COLO829 (cell line): Measurements from ENCODE around the gene HSPBP1.

Experiments
- DNase-seq: peaks from one replicate; pipeline ENCODE4 v3.0.0; 2012; ENCODE audit warnings: low spot score

The HSPBP1 gene

GRCh38 chr19:55255618-55256423 lies 24.1 kb downstream of the HSPBP1 start:
- DNase-seq, result no peak

GRCh38 chr19:55254625-55254977 lies 25.3 kb downstream of the HSPBP1 start:
- DNase-seq, result no peak

- DNase-seq, result no peak
Measured at GRCh38 chr19:55253842-55254624, 25.9 kb downstream of the HSPBP1 start.

GRCh38 chr19:55252760-55253663 lies 26.9 kb downstream of the HSPBP1 start:
- no peak for DNase-seq

DNA sequence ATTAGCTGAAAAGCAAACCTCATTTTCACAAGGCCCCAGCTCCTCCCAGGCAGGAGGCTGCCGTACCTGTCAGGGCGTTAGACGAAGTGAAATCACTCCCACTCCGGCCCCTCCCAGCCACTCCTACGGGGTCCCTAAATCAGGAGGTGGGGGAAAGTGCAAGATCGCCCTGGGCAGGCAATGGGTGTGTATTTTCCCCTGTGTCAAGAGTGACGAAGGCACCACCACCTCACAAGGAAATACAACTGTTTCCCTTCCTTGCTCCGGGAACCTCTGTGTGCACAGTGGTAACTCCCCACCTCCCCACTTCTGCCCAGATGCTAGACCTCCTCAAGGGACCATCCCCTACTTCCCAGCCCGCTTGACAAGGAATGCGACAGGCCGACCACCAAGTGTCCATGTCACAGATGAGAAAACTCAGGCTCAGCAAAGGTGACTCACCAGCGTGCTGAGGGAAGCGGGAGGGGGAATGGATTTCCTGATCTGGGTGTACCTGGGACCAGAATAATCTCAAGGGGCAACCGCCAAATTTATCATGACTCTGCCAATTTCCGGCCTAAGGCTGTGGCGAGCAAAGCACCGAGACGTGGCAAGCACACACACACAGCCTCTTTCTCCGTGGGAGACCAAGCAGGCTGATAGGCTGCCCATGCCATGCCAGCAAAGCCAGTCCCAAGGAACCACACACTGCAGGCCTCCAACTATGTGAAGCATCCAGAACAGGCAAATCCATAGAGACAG lies 28.4 kb downstream of the HSPBP1 start:
- no peak for DNase-seq

DNA sequence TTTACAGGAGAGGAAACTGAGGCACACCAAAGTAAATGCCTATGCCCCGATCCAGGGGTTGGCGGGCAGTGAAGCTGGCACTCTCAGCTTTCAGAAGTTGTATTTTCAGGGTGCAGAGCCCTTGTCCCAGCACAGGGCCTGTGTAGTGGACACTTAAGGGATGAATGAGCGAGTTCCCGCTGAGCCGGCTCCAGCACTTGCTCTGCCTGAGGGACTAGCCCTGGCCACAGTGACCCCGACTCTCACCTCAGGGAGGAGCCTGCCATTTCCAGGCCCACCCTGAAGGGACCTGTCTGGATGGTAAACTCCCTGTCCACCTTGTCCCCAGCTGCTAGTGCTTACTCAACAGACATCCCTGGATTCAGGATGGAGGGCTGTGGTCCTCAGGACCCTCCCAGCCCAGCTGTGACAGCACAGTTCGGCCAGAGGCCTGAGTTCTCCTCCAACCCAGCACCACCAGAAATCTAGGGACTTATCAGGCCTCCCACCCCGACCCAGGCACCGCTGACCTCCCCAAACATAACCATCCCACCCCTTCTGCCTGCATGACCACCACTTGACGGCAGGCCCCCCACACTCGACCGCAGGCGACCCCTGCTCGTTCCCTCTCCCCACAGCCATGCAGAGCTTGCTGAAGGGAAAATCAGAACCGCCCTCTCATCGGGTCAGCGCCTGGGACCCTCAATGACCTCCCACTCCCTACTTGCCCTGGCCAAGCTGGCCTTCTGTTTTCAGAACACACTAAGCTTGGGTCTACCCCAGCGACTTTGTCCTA lies 29.5 kb downstream of the HSPBP1 start:
- no peak for DNase-seq

DNA sequence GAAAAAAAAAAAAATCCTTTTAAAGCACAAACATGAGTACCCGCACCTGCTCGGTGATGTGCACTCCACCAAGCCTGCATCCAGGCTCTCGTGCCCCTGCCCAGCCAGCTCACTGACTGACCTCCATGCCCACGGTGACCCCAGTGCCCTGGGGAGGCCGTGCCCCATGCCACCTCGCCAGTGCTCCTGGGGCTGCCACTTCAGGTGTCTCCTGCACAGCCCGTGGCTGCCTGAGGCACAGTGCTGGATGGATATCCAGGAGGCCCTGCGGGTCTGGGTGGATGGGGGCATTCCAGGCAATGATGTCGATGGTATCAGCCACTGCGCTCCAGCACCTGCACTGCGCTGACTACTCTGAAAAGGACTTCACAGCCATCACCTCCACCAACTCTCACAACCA lies 30.1 kb downstream of the HSPBP1 start:
- no peak for DNase-seq

DNA sequence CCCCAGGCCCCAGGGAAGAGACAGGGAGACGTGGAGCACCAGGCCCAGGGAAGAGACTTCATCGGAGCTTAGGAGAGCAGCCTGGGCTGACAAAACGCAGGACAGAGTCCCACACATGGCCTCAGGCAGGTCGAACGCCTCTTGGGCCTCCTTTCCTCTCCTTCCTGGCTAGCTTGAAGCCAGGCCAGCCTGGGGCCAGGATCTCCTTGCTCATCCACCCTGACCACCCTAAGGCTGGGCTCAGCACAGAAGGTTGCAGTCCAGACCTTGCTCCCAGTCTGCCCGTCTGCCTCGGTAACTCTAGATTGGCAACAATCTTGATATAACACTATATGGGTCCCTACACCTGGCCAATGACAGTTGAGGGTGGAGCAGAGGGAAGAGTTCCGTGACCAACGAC lies 31.2 kb downstream of the HSPBP1 start:
- no peak for DNase-seq

DNA sequence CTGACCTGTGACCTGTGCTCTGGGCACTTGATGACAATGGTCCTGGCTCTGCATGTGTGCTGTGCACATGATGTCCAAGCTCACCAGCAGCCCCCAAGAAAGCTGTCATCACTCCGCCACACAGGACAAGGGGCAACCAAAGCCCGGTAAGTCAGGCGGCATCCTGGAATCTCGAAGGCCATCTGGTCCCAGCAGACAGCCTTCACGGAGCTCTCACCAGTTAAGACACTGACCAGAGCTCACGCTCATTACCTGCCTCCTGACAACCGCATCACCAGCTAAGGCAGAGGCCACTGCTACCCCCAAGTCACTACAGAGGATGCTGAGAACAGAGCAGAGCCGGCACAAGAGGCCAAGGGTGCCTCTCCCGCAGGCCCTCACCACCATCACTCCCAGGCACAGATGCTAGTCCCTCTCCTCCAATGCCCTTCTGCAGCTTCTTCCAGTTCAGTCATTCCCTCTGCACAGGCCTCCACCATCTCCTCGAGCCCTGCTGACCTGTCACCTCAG lies 31.7 kb downstream of the HSPBP1 start:
- DNase-seq, result no peak

- peak; percentile 12 for DNase-seq
Measured at GRCh38 chr19:55247621-55248099, 32.2 kb downstream of the HSPBP1 start.

- no peak for DNase-seq
Measured at GRCh38 chr19:55246462-55247451, 33.2 kb downstream of the HSPBP1 start.

DNA sequence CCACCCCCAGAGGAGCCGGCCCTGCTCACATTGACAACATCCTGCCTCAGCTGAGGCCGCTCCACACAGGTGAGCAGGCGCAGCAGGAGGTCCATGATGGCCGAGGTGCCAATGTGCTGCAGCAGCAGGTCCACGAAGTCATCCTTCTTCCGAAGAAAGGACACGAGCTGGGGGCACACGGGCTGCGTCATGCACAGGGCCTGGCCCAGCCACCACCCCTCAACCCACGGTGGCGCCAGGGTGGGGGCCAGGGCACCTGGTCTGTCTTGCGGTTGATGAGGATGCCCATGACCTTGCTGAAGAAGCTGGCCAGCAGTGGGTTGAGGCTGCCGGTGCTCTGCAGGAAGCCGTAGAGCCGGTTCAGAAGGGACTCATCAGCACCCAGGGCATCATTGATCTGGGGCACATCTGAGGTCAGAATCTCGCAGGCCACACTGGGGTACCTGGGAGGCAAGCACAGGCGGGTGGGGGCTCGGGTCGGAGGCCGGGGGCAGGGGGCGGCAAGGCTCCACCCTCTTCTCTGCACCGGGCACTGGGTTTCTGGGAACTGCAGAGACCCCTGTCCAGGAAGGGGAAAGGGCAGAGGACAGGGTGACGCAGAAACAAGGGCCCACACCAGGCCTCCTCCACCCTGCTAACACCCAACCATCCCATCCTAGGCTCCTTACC lies 34.5 kb downstream of the HSPBP1 start:
- no peak for DNase-seq

DNA sequence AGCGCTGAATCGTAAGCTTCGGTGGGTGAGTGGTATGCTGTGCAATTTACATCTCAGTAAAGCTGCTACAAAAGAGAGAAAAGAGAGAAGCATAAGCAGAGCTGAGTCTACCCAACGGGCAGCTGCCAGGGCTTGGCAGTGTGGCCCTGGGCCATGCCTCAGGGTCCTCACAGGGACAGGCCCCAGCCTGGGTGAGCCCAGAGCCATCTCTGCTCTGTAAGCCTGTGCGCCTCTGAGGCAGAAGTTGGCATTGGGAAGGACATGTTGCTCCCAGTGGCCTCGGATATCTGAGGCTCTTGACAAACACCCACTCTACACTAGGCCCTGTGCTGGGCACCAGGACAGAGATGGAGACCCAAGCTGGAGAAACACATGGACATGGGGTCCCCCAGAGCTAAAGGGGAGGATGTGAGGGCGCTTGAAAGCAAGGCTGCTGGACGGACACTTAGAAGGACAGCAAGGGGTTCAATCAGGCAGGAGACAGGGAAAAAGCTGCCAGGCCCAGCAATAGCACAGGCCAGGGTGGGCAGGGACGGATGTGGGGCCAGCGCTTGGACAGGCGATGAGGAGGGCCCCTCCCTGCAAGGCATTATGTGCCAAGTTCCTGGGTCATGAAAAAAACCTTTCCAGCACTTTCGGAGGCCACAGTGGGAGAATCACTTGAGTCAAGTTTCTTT lies 35.8 kb downstream of the HSPBP1 start:
- no peak for DNase-seq

DNA sequence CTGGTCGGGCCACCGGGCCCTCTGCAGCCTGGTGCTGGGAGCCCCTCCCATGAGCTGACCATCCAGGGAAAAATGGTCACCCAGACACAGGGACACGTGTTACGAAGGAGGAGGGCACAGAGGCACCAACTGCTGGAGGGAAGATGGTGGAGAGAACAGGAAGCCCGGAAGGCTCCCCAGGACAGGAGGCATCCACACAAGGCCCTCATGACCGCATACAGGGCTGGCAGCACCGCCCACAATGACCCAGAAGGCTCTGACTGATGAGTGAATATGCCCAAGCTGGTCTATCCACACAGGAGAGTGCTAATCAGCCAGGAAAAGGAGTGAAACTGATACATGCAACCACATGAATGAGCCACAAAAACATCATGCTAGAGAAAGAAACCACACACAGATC lies 37.4 kb downstream of the HSPBP1 start:
- no peak for DNase-seq

GRCh38 chr19:55241935-55242464 lies 37.9 kb downstream of the HSPBP1 start:
- DNase-seq, result no peak

- no peak for DNase-seq
Measured at GRCh38 chr19:55241143-55241934, 38.6 kb downstream of the HSPBP1 start.

GRCh38 chr19:55240713-55241020 lies 39.2 kb downstream of the HSPBP1 start:
- DNase-seq, result no peak
